Mammary epithelial cell (primary cell): Measurements from ENCODE around the gene ZNF692.

Experiments used
- EZH2 ChIP-seq: IDR thresholded peaks from 2 replicates; pipeline ENCODE4 v1.6.1; 2012; ENCODE audit warnings: low read length, inconsistent platforms, borderline replicate concordance
- TF ChIP-seq, protein P1 (sequence below), 2 donors: IDR thresholded peaks in 1 of 2; conservative IDR thresholded peaks in 1 of 2; 2 replicates each; pipeline ENCODE4 v1.5.1; 2011 to 2012; ENCODE audit warnings: inconsistent platforms in 2 of 2, low read length in 2 of 2, mild to moderate bottlenecking in 2 of 2, control low read depth in 1 of 2, low read depth in 1 of 2; ENCODE audit not compliant: insufficient read depth in 1 of 2; ENCODE audit errors: extremely low read depth in 1 of 2

DNA sequence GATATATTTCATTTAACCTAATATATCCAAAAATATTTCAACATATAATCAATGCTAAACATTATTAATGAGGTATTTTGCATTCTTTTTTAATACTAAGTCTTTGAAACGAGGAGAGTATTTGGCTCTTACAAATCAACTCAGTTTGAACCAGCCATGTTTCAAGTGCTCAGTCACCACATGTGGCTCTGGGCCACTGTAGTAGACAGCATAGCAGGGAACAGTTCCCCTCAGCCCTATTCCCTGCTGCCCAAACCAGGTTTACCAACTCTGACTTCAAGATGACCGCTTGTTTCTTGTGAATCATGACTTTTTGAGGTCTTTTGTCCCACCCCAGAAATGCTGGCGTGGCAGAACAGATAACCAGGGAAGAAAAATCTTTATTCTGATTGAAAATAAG is 15.2 kb downstream of the ZNF692 start:
- TF ChIP-seq, protein P1, sequence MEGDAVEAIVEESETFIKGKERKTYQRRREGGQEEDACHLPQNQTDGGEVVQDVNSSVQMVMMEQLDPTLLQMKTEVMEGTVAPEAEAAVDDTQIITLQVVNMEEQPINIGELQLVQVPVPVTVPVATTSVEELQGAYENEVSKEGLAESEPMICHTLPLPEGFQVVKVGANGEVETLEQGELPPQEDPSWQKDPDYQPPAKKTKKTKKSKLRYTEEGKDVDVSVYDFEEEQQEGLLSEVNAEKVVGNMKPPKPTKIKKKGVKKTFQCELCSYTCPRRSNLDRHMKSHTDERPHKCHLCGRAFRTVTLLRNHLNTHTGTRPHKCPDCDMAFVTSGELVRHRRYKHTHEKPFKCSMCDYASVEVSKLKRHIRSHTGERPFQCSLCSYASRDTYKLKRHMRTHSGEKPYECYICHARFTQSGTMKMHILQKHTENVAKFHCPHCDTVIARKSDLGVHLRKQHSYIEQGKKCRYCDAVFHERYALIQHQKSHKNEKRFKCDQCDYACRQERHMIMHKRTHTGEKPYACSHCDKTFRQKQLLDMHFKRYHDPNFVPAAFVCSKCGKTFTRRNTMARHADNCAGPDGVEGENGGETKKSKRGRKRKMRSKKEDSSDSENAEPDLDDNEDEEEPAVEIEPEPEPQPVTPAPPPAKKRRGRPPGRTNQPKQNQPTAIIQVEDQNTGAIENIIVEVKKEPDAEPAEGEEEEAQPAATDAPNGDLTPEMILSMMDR (conservative IDR thresholded peaks at IDR 0.05 in 1 of 2, IDR thresholded peaks at IDR 0.05 in 1 of 2; ENCODE audit: extremely low read depth in 1 of 2, insufficient read depth in 1 of 2, low read depth in 1 of 2, low read length in 2 of 2), result no peak
- no peak for TF ChIP-seq EZH2
